GM18499 (cell line): ENCODE measurements around the gene ALK.

ENCODE experiments used
- ATAC-seq: cut with Tn5 transposase; IDR thresholded peaks from one replicate; pipeline ENCODE4 v1.9.1; 2021; ENCODE audit warnings: moderate number of reproducible peaks; ENCODE audit not compliant: insufficient read depth, unreplicated experiment

Gene ALK

DNA sequence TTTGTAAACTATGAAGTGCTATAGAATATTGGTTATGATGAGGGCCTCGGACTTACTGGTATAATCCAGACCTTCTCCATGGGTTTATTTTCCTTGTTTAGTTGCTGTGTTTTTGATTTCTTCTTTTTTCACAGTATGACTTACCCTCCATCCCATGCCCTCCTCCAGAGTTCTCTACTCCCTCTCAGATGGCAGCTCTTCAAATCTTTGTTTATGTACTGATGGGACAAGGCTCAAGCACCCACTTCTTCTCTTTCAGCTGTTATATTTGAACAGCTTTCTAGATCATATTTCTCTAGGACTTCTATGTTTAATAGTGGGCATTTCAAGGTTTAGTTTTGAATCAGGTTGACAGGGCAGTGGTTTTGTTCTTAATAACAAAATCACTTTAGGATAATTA lies 762.3 kb downstream of the ALK start:
- no peak for ATAC-seq

DNA sequence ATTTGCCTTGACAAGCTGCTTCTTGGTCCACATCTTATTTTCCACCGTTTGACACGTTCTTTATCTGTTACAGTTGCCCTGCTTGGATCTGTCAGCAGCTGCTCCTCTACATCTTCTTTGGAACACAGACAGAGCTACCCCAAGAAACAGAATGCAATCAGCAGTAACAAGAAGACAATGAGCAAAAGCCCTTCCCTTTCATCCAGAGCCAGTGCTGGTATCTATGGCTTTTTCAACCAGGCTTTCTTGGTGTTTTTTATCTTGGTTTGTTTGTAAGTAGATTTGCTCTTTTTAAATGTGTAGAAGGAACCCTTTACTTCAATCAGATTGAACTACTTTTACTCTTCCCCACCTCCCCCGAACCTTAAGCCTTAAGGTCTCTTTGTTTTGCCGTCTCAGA lies 764.3 kb downstream of the ALK start:
- no peak for ATAC-seq

DNA sequence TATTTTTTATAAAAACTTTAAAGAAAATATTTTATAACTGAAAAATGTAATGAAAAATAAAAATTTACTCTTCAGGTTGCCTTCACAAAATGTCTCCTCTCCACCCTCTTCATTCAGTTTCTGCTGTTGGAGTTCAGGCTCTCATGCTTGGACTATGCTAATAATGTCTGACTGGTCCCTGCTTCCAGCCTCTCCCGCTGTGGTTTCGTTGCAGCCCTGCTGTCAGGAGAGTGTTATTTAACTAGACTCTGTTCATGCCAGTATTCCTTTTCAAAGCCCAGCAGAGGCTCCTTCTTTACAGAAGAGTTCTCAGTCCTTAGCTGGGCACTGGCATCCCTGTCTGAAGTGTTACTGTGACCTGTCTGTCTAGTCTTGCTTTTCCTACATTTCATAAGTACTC lies 765.8 kb downstream of the ALK start:
- no peak for ATAC-seq

DNA sequence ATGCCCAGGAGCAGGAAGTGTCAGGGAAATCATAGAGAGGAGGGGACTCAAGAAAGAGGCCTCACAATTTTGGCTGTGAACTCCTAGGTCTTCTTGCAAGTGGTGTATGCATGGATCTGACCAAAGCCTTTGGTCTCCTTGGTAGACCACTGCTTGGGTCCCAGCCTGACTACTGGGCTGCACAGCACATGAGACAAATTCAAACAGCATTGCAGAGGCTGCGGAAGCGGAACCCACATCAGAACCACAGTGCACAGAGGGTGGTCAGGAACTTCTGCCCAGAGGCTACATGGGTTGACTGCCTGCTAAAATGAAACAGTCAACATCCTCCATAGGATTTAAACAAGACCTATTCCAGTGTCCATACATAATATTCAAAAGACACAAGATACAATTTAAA lies 766.8 kb downstream of the ALK start:
- ATAC-seq: no peak

DNA sequence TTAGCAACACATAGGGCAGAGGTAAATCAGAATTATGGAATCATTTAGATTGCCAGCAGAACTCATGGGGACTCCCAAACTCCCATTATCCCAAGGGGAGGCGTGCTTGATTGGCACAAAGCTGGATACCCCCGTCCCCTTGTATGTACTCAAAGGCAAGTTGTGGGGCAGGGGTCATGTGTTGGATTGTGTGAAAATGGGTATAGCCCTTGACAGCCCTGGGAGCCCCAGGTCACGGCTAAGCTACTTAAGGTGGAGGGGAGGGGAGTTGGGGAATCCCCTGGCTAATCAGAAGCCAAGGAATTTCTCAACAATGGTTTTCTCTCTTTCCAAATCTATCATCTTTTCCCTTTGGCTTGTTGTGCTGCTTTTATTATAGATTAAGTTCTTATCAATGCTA lies 773.4 kb downstream of the ALK start:
- no peak for ATAC-seq

DNA sequence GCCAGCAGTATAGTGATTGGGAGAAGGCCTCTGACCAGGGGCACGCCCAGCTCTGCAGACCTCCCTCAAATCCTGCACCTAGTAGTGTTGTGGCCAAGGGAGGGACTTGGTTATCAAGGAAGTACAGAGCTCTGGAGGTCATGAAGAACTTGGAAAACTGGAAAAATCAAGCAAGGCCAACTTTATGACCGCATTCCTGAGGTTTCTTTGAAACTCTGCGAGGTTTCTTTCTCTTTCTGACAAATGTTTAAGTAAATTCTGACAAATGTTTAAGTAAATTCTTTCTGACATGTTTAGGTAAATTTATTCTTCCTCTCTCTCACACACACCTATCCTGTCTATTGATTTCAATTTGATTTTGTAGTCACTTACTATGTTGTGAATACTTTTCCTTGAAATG lies 775.2 kb downstream of the ALK start:
- no peak for ATAC-seq

DNA sequence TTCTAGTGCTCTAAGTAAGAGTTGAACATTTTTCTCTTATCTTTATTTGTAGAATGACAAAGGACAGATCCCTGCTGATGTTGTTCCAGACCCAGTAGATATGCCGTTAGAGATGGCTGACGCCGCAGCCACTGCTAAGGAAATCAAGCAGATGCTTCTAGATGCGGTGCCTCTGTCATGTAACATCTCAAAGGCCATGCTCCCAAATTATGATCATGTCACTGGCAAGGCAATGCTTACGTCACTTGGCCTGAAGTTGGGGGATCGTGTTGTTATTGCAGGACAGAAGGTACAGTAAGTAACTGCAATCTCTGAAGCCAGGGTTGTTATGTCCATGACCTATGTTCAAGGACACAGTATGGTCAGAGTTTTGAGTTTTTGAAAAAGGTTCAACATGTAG lies 777.7 kb downstream of the ALK start:
- ATAC-seq: no peak
